ENCODE data around the gene CMTM3. TPM values are rescaled to one million over a fixed set of nuclear protein-coding genes. Genes with fewer than 3 reads are reported as not detected.

CMTM3 gene
- total RNA-seq, 1 experiment from 2014 or later, result 18.6 TPM

Other genes starting within 250 kb of the CMTM3 start
- not detected in 2 replicates for gene CDH5, start 238.0 kb upstream of the CMTM3 start, total RNA-seq (2014; rRNA removed; shearing (Covaris generic))
- 0.03 TPM in 1 of 2 replicates, not detected in the other for gene BEAN1, start 177.4 kb upstream of the CMTM3 start, total RNA-seq (2014; rRNA removed; shearing (Covaris generic))
- gene TK2, start 54.6 kb upstream of the CMTM3 start, total RNA-seq (2014; rRNA removed; shearing (Covaris generic)), result 7.9 and 10.1 TPM in 2 replicates
- gene CKLF, start 52.1 kb upstream of the CMTM3 start, total RNA-seq (2014; rRNA removed; shearing (Covaris generic)), result 34.7 and 35.0 TPM in 2 replicates
- 1.4 and 2.1 TPM in 2 replicates for gene CMTM1, start 38.3 kb upstream of the CMTM3 start, total RNA-seq (2014; rRNA removed; shearing (Covaris generic))
- 0.48 TPM in 1 of 2 replicates, not detected in the other for gene CMTM2, start 25.2 kb upstream of the CMTM3 start, total RNA-seq (2014; rRNA removed; shearing (Covaris generic))
- 23.2 and 39.6 TPM in 2 replicates for gene CMTM4, start 92.0 kb downstream of the CMTM3 start, total RNA-seq (2014; rRNA removed; shearing (Covaris generic))
- gene DYNC1LI2, start 146.9 kb downstream of the CMTM3 start, total RNA-seq (2014; rRNA removed; shearing (Covaris generic)), result 52.9 and 65.0 TPM in 2 replicates
- 0.11 TPM in 1 of 2 replicates, not detected in the other for gene TERB1, start 196.9 kb downstream of the CMTM3 start, total RNA-seq (2014; rRNA removed; shearing (Covaris generic))
- 149 and 165 TPM in 2 replicates for gene NAE1, start 226.3 kb downstream of the CMTM3 start, total RNA-seq (2014; rRNA removed; shearing (Covaris generic))
- 0.48 and 0.78 TPM in 2 replicates for gene CA7, start 239.7 kb downstream of the CMTM3 start, total RNA-seq (2014; rRNA removed; shearing (Covaris generic))